Muscle of arm (tissue), 12 donors: ENCODE results near the gene WWOX. TPM values are rescaled to one million over a fixed set of nuclear protein-coding genes. Genes with fewer than 3 reads are reported as not detected.

Experiments used
- DNase-seq: peaks from one replicate; pipeline ENCODE4 v3.0.0-alpha.2; 2013
- polyA plus RNA-seq, 12 donors: library from polyadenylated mRNA; unstranded; fragments of 120-200 nt; gene quantifications; one replicate each; pipeline ENCODE4 v1.2.1, GENCODE V29; 2013; ENCODE audit not compliant: insufficient read length in 12 of 12

Gene WWOX
- polyA plus RNA-seq, 12 donors: 7.4 to 17.2 (median 10.9) TPM; not detected in 2

GRCh38 chr16:78257376-78257728 lies 157.9 kb downstream of the WWOX start:
- no peak for DNase-seq

DNA sequence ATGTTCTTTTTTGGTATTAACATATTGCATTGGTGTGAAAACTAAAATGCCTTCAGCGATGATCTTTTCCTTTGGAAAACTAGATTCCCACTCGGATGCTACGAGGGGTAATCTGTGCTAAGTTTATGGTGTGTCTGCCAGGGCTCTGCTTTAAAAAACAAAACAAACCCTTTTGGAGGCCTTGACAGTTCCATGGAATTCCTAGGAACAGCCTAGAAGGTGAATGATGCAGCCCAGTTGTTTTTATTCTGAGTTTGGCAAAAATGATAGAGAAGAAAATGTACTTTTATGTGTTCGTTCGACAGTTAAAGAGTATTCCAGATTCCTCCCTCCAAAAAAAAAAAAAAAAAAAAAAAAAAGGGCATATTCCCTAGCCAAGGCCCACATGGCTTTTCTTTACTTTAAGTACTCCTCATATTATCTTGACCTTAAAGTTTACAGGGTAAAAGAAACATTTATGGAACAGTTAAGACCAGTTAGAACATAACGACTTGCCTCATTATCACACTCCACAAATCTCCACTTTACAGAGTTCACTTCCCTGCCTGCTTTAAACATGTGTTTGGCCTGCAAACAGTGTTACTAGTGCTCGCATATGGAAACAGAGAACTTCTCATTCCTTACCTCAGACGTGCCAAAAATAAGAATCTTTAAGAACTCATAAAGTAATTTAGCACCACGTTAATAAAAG lies 159.1 kb downstream of the WWOX start:
- peak; percentile 65 for DNase-seq

DNA sequence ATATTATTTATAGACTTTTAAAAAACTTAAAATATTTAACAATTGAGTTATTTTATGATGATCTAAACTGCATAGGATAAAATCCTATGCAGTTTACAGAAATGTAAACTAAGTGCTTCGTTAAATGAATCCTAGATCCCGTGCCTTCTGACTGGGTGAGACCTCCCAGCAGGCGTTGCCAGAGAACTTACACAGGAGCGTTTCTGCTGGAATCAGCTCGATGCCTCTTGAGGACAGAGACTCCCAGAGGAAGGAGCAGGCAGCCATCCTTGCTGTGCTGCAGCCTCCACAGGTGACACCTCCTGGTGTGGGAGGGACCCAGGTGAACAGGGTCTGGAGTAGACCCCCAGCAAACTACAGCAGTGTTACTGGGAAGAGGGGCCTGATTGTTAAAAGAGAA lies 160.4 kb downstream of the WWOX start:
- no peak for DNase-seq

DNA sequence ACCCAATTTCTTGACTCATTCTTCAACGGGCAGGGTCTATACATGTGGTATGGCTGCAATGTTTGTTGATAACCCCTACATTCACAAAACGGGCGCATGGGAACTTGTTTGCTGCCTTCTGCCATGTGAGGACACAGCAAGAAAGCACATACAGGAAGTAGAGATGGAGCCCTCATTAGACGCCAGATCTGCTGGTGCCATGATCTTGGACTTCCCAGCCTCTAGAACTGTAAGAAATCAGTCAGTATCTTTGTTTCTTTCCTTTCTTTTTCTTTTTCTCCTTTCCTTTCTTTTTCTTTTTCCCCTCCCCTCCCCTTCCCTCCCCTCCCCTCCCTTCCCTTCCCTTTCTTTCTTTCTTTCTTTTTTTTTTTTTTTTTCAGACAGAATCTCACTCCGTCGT lies 165.2 kb downstream of the WWOX start:
- no peak for DNase-seq

DNA sequence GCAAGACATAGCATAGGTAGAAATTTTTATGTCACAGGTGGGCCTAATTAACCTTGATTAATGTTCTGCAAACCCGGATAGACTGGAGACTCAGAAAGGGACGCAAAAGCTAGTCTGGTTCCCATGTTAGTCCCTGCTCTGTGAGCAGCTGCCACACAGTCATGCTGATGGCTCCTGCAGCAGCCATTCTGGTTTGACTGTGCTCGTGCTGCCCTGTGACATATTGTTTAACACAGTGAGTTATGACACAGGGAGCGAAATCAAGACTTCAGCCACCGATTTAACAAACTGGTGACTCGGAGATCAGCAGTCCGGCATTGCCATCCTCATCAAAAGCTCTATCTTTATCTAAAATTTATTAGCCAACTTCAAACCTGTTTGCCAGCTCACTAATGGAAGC lies 169.8 kb downstream of the WWOX start:
- DNase-seq: no peak

DNA sequence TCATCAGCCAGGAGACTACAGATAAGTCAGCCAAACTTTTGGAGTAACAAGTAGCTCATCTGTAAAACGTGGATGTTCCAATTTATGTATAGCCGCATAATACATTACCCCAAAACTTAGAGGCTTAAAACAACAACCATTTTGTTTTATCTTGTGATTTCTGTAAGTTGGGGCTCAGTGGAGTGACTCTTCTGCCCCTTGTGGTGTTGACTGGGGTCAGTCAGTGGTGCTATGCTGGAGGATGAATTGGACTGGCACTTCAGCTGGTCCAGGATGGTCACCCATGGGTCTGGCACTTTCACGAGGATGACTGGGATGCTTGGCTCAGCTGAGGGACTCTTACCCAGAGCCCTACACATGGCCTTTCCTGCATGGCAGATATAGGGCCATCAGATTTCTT lies 172.5 kb downstream of the WWOX start:
- no peak for DNase-seq

GRCh38 chr16:78274771-78275170 lies 175.3 kb downstream of the WWOX start:
- DNase-seq: no peak

DNA sequence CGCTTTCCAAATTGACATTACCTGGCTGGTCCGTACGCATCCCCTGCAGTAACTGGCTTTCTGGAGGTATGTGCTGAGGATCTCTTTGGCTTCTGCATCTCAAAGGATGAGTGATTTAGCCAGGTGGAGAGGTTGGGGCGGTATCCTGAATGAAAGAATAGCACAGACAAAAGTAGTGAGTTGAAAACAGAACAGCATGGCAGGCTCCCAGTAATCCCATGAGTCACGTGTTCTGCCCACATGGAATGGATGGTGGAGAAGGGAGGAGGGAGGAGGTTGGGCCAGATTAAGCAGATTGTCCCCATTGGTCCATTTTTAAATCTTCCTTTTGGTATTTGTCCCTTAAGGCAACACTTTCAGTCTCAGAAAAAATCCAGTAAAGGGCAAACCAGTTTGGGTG lies 176.0 kb downstream of the WWOX start:
- DNase-seq: no peak

GRCh38 chr16:78277321-78278055 lies 178.0 kb downstream of the WWOX start:
- no peak for DNase-seq

DNA sequence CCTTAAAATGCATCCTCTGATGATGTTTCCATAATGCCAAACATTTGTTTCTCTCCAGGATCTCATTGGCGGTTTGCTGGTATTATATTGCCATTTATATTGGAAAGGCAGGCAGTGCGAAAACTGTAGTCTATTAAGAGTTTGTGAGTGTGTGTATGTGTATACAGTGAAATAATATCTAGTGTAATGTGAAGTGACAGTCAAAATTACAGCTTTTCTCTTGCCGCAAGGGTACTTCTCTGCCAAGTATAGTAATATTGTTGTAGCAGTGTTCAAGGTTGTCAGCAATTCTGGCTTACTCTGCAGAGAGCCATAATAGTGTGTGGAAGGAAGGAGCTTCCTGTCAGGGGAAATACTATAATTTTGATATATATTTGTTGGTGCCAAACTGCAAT lies 178.6 kb downstream of the WWOX start:
- no peak for DNase-seq

GRCh38 chr16:78281115-78281514 lies 181.7 kb downstream of the WWOX start:
- no peak for DNase-seq

DNA sequence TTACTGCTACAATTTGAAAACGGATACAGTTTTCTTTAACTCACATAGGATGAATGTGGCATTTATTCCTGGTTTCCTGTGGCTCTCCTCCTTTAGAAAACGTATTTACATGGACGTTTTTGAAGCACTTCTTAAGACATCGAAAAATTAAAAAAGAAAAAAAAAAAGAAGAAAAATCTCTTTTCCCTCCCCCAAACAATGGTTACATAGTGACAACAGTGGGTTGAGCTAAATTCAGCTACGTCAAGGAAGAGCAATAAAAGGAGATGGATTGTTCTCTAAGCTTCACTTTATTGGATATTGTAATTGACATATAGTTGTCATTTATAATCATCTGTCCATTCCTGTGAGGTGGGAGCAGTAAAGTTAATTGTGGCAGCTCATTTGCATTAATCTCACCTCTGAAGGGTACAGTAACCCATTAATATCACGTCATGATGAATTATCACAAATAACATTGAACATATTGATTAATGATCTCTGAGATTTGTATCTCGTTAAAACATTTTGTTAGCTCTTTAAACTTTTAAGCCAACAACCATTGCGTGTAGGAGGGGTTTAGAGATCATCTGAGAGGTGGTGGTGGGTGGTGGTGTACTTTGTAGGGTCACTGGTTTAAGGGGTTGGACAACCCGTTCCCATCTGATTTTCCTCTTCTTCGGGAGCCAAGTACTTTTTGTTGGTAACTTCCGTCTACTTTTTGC lies 184.2 kb downstream of the WWOX start:
- no peak for DNase-seq

- DNase-seq: no peak
Observed at GRCh38 chr16:78284326-78284725, 184.9 kb downstream of the WWOX start.

- DNase-seq: no peak
Observed at GRCh38 chr16:78284957-78285434, 185.5 kb downstream of the WWOX start.

GRCh38 chr16:78285437-78285922 lies 186.0 kb downstream of the WWOX start:
- DNase-seq: no peak

DNA sequence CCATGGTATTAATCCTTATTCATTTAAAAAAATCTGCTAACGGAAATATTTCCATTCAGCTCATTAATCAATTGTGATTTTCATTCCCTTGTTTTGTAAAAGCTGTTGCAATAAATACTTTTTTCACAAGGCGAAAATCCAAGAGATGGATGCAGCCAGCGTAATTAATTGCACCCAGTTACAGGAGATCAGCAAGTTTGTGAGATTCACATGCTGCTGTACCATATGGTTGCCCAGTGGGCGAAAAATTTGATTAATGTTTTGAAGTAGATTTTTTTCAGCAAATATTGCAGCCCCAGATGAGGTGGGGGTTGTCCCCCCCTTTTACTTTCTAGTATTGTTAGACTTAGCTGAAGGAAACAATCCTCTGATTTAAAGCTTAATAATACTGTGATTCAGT lies 186.6 kb downstream of the WWOX start:
- DNase-seq: no peak

- DNase-seq: no peak
Observed at GRCh38 chr16:78288888-78289287, 189.4 kb downstream of the WWOX start.

DNA sequence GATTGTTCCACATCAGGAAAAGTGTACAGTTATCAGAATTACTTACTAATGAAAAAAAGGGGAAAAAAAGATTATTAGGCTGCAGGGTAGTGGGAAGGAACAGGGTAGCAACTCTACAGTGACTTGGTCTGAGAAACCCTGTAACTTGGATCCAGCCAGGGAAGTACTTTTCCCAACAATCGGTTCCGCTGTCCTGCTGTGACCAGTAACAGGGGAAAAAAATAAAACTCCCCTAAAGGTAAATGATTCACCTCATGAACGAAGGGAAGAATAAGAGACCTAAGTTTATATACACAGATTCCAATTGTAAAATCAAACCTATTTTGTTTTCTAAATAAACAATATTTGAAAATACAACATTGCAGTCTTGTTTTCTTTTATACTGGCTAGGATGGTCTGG lies 189.9 kb downstream of the WWOX start:
- no peak for DNase-seq

GRCh38 chr16:78289844-78290277 lies 190.4 kb downstream of the WWOX start:
- DNase-seq: no peak

GRCh38 chr16:78290395-78290794 lies 190.9 kb downstream of the WWOX start:
- no peak for DNase-seq

GRCh38 chr16:78290872-78291591 lies 191.6 kb downstream of the WWOX start:
- no peak for DNase-seq

GRCh38 chr16:78291604-78292003 lies 192.2 kb downstream of the WWOX start:
- no peak for DNase-seq
